Liver (tissue), 3 donors: Measurements from ENCODE around the gene HNF4A.
A peak's percentile ranks its signal among the peaks of the same experiment; 100 is the strongest.

ENCODE experiments used
- ATF3 ChIP-seq: IDR thresholded peaks from 2 replicates; pipeline ENCODE4 v1.6.1; 2016; ENCODE audit warnings: antibody characterized with exemption
- CTCF ChIP-seq: fragments of 150-350 bp; IDR thresholded peaks from 2 replicates; pipeline ENCODE4 v1.5.1; 2017; ENCODE audit warnings: improper control_type of control experiment, low read depth, low read length; ENCODE audit not compliant: missing input control
- EGR1 ChIP-seq, 2 donors: IDR thresholded peaks; 2 replicates each; pipeline ENCODE4 v1.6.1; 2016 to 2018; ENCODE audit warnings: antibody characterized with exemption in 2 of 2, low read depth in 2 of 2
- FOXA1 ChIP-seq: IDR thresholded peaks from 2 replicates; pipeline ENCODE4 v1.6.1; 2016; ENCODE audit warnings: antibody characterized with exemption
- GABPA ChIP-seq, 2 donors: IDR thresholded peaks in 1 of 2; conservative IDR thresholded peaks in 1 of 2; 2 replicates each; pipeline ENCODE4 v1.6.1; 2016; ENCODE audit warnings: antibody characterized with exemption in 2 of 2, mild to moderate bottlenecking in 1 of 2, moderate library complexity in 1 of 2
- JUND ChIP-seq, 2 donors: IDR thresholded peaks; 2 replicates each; pipeline ENCODE4 v1.6.1; 2016; ENCODE audit warnings: antibody characterized with exemption in 2 of 2
- RAD21 ChIP-seq, 2 donors: IDR thresholded peaks; 2 replicates each; pipeline ENCODE4 v1.6.1; 2016; ENCODE audit warnings: antibody characterized with exemption in 2 of 2, mild to moderate bottlenecking in 2 of 2
- REST ChIP-seq: IDR thresholded peaks from 2 replicates; pipeline ENCODE4 v1.6.1; 2016; ENCODE audit warnings: antibody characterized with exemption, mild to moderate bottlenecking
- RXRA ChIP-seq, 2 donors: IDR thresholded peaks; 2 replicates each; pipeline ENCODE4 v1.6.1; 2017 to 2018; ENCODE audit warnings: antibody characterized with exemption in 2 of 2, mild to moderate bottlenecking in 1 of 2
- TAF1 ChIP-seq: conservative IDR thresholded peaks from 2 replicates; pipeline ENCODE4 v1.6.1; 2016; ENCODE audit warnings: antibody characterized with exemption, mild to moderate bottlenecking
- YY1 ChIP-seq: IDR thresholded peaks from 2 replicates; pipeline ENCODE4 v1.6.1; 2016; ENCODE audit warnings: antibody characterized with exemption, mild to moderate bottlenecking
- ZBTB33 ChIP-seq: IDR thresholded peaks from 2 replicates; pipeline ENCODE4 v1.6.1; 2016; ENCODE audit warnings: antibody characterized with exemption
- TF ChIP-seq, protein P1 (sequence below): IDR thresholded peaks from 2 replicates; pipeline ENCODE4 v1.6.1; 2016; ENCODE audit warnings: antibody characterized with exemption
- donor health status: healthy.
- donor health status: healthy.

DNA sequence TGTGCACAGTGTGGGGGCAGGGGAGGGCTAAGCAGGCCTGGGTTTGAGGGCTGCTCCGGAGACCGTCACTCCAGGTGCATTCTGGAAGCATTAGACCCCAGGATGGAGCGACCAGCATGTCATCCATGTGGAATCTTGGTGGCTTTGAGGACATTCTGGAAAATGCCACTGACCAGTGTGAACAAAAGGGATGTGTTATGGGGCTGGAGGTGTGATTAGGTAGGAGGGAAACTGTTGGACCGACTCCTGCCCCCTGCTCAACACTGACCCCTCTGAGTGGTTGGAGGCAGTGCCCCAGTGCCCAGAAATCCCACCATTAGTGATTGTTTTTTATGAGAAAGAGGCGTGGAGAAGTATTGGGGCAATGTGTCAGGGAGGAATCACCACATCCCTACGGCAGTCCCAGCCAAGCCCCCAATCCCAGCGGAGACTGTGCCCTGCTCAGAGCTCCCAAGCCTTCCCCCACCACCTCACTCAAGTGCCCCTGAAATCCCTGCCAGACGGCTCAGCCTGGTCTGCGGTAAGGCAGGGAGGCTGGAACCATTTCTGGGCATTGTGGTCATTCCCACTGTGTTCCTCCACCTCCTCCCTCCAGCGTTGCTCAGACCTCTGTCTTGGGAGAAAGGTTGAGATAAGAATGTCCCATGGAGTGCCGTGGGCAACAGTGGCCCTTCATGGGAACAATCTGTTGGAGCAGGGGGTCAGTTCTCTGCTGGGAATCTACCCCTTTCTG is 76.2 kb downstream of the HNF4A start:
- TF ChIP-seq CTCF (no peak), YY1 (no peak), GABPA (IDR thresholded peaks at IDR 0.05 in 1 of 2, conservative IDR thresholded peaks at IDR 0.05 in 1 of 2) (no peak), EGR1 (IDR thresholded peaks at IDR 0.05; ENCODE audit: low read depth in 2 of 2) (no peak), ZBTB33 (no peak), ATF3 (no peak), TAF1 (no peak), REST (no peak), RAD21 (IDR thresholded peaks at IDR 0.05) (peak in 1 of 2 donors; percentile 4), FOXA1 (no peak), RXRA (IDR thresholded peaks at IDR 0.05) (no peak), JUND (IDR thresholded peaks at IDR 0.05) (no peak)
- TF ChIP-seq, protein P1, sequence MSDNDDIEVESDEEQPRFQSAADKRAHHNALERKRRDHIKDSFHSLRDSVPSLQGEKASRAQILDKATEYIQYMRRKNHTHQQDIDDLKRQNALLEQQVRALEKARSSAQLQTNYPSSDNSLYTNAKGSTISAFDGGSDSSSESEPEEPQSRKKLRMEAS: no peak
